K562 (cell line): ENCODE data around the gene ZNF556. TPM values are rescaled to one million over a fixed set of nuclear protein-coding genes. Genes with fewer than 3 reads are reported as not detected.

Experiments
- AFF1 ChIP-seq, 2 experiments: fragments of 450-650 bp; IDR thresholded peaks; 2 replicates each; pipeline ENCODE4 v1.6.1; 2018; ENCODE audit warnings: mild to moderate bottlenecking in 2 of 2, low read depth in 1 of 2; ENCODE audit not compliant: partially characterized antibody in 2 of 2
- BHLHE40 ChIP-seq: IDR thresholded peaks from 2 replicates; pipeline ENCODE4 v1.6.1; 2011; ENCODE audit warnings: low read length, improper control_type of control experiment
- CXXC5 ChIP-seq: fragments of 250-450 bp; sonication (Bioruptor Pico); IDR thresholded peaks from 2 replicates; pipeline ENCODE4 v1.8.0; 2022; ENCODE audit warnings: inconsistent platforms, mild to moderate bottlenecking, moderate library complexity
- ERF ChIP-seq: fragments of 450-650 bp; formaldehyde crosslinking; IDR thresholded peaks from 2 replicates; pipeline ENCODE4 v1.4.0; 2020; ENCODE audit warnings: mild to moderate bottlenecking, mixed read lengths
- ETS1 ChIP-seq: conservative IDR thresholded peaks from 2 replicates; pipeline ENCODE4 v1.6.1; 2011; ENCODE audit warnings: low read depth, mild to moderate bottlenecking, low read length; ENCODE audit not compliant: control insufficient read depth
- MYC ChIP-seq, 2 experiments: fragments of 250-450 bp in 1 of 2; sonication (Bioruptor Pico) in 1 of 2; IDR thresholded peaks; 2 replicates each; pipeline versions ENCODE4 v1.5.1 to v1.6.1; 2012 to 2021; ENCODE audit warnings: low read depth in 2 of 2, borderline replicate concordance in 1 of 2, improper control_type of control experiment in 1 of 2, low read length in 1 of 2, mild to moderate bottlenecking in 1 of 2, moderate library complexity in 1 of 2
- NR3C1 ChIP-seq: sonication (generic); formaldehyde crosslinking; IDR thresholded peaks from 2 replicates; pipeline ENCODE4 v1.8.1; 2022; ENCODE audit warnings: missing genetic modification reagents
- PKNOX1 ChIP-seq: fragments of 450-650 bp; IDR thresholded peaks from 2 replicates; pipeline ENCODE4 v1.6.1; 2016
- POLR2A ChIP-seq: fragments of 450-650 bp; conservative IDR thresholded peaks from 2 replicates; pipeline ENCODE4 v1.6.1; 2016
- SMARCA4 ChIP-seq: fragments of 450-650 bp; IDR thresholded peaks from 2 replicates; pipeline ENCODE4 v1.6.1; 2016
- TBP ChIP-seq: optimal IDR thresholded peaks from 2 replicates; pipeline ENCODE3; 2011; ENCODE audit warnings: low read depth, low read length, improper control_type of control experiment
- XRCC5 ChIP-seq: fragments of 200-400 bp; formaldehyde crosslinking; IDR thresholded peaks from 2 replicates; pipeline ENCODE4 v1.6.1; 2017; ENCODE audit warnings: low read depth, mild to moderate bottlenecking, low read length
- ZNF165 ChIP-seq: fragments of 250-450 bp; sonication (Bioruptor Pico); IDR thresholded peaks from 2 replicates; pipeline ENCODE4 v1.4.0; 2020; ENCODE audit warnings: borderline replicate concordance
- ZNF395 ChIP-seq: fragments of 200-800 bp; sonication (Bioruptor generic); IDR thresholded peaks from 2 replicates; pipeline ENCODE4 v1.6.1; 2017; ENCODE audit warnings: missing genetic modification characterization, missing compliant biosample characterization
- ZNF511 ChIP-seq: sonication (generic); formaldehyde crosslinking; IDR thresholded peaks from 2 replicates; pipeline ENCODE4 v1.8.0; 2022; ENCODE audit warnings: mild to moderate bottlenecking, missing genetic modification reagents
- ZNF57 ChIP-seq: fragments of 450-650 bp; formaldehyde crosslinking; IDR thresholded peaks from 2 replicates; pipeline ENCODE4 v1.4.0; 2020; ENCODE audit warnings: mild to moderate bottlenecking, moderate library complexity
- ZNF644 ChIP-seq: fragments of 200-800 bp; sonication (Bioruptor generic); IDR thresholded peaks from 2 replicates; pipeline ENCODE4 v1.6.1; 2016; ENCODE audit warnings: low read depth, missing genetic modification characterization, missing compliant biosample characterization
- polyA plus RNA-seq, 8 experiments: library from polyadenylated mRNA; depleted of rRNA in 4 of 8; stranded (reverse) in 5 of 8; unstranded in 3 of 8; fragments of >200 nt; fragmentation: Nextera tagmentation in 2 of 8; fragmentation: Illumina TruSeq in 1 of 8; extraction: Ambion mirVana in 2 of 8; extraction: Trizol in 1 of 8; gene quantifications; 2 replicates each; pipeline versions ENCODE4 v1.2.1 to v1.2.3, GENCODE V29; 2011 to 2014; ENCODE audit warnings: inconsistent platforms in 1 of 8, missing spikeins in 1 of 8
- total RNA-seq, 7 experiments: library from RNA; depleted of rRNA in 6 of 7; stranded (reverse); fragments of >200 nt in 6 of 7; fragmentation: Illumina TruSeq in 2 of 7; extraction: Trizol in 2 of 7; gene quantifications; 2 replicates each; pipeline versions ENCODE4 v1.2.1 to v1.2.3, GENCODE V29; 2011 to 2021; ENCODE audit warnings: low replicate concordance in 1 of 7

The ZNF556 gene
- total and polyA plus RNA-seq, 9 of the 15 experiments (the other 6 are each of a cell fraction or from before 2014, with no cell fraction given), result 0.01 to 0.36 (median 0.10) TPM; not detected in 1

GRCh38 chr19:2900296-2901252, 33.4 kb downstream of the ZNF556 start, which contains the start of gene ZNF57 (continued):
- TF ChIP-seq ZNF511 (CRISPR knock-in tag) (peak; percentile 95), TBP (peak; percentile 71), ETS1 (no peak; the same call in 1 of the 2 replicates), NR3C1 (peak; percentile 78), PKNOX1 (peak; percentile 88), BHLHE40 (peak; percentile 71), POLR2A (peak; percentile 70), SMARCA4 (no peak), CXXC5 (CRISPR knock-in tag) (peak; percentile 82), ZNF165 (no peak), ERF (CRISPR knock-in tag) (no peak), ZNF644 (tag) (no peak), ZNF395 (no peak), XRCC5 (no peak), MYC (IDR thresholded peaks at IDR 0.05; ENCODE audit: low read depth, low read length) (peak; percentile 85), MYC (CRISPR knock-in tag; IDR thresholded peaks at IDR 0.05; ENCODE audit: borderline replicate concordance, low read depth) (no peak), ZNF57 (CRISPR knock-in tag) (0 out of 2 replicates have a peak, but pooled peaks have one; percentile 41), AFF1 (IDR thresholded peaks at IDR 0.05; ENCODE audit: low read depth in 1 of 2, partially characterized antibody in 2 of 2) (no peak)
